GM21717 (cell line): ENCODE data around the gene AKR1C8.
"Not testable (repeated sequence)": the region's sequence is repeated elsewhere in the genome, so short reads cannot be mapped to it uniquely, and the experiment has no call there.

ENCODE experiments used
- ATAC-seq: cut with Tn5 transposase; IDR thresholded peaks from one replicate; pipeline ENCODE4 v1.9.1; 2021; ENCODE audit warnings: mild to moderate bottlenecking, moderate library complexity; ENCODE audit not compliant: unreplicated experiment

Gene AKR1C8

GRCh38 chr10:5168897-5169420, 16.0 kb downstream of the AKR1C8 start:
- ATAC-seq = no peak

- ATAC-seq = no peak
Measured at GRCh38 chr10:5165738-5166137, 19.2 kb downstream of the AKR1C8 start.

- no peak for ATAC-seq
Measured at GRCh38 chr10:5163487-5163886, 21.5 kb downstream of the AKR1C8 start.

- ATAC-seq = no peak
Measured at GRCh38 chr10:5159126-5159525, 25.8 kb downstream of the AKR1C8 start.

GRCh38 chr10:5157501-5157900, 27.4 kb downstream of the AKR1C8 start:
- ATAC-seq = no peak

GRCh38 chr10:5155951-5156350, 29.0 kb downstream of the AKR1C8 start:
- ATAC-seq = no peak

GRCh38 chr10:5151076-5151475, 33.9 kb downstream of the AKR1C8 start:
- ATAC-seq = no peak

GRCh38 chr10:5148678-5149032, 36.3 kb downstream of the AKR1C8 start:
- ATAC-seq = no peak

GRCh38 chr10:5147981-5148677, 36.8 kb downstream of the AKR1C8 start:
- no peak for ATAC-seq

- no peak for ATAC-seq
Measured at GRCh38 chr10:5147255-5147980, 37.5 kb downstream of the AKR1C8 start.

- ATAC-seq = no peak
Measured at GRCh38 chr10:5146920-5147254, 38.1 kb downstream of the AKR1C8 start.

- no peak for ATAC-seq
Measured at GRCh38 chr10:5143137-5143536, 41.8 kb downstream of the AKR1C8 start.

- no peak for ATAC-seq
Measured at GRCh38 chr10:5142199-5142598, 42.8 kb downstream of the AKR1C8 start.

- not testable (repeated sequence) for ATAC-seq
Measured at GRCh38 chr10:5137699-5138098, 47.3 kb downstream of the AKR1C8 start.

- no peak for ATAC-seq
Measured at GRCh38 chr10:5136468-5137087, 48.4 kb downstream of the AKR1C8 start.

GRCh38 chr10:5135581-5135980, 49.4 kb downstream of the AKR1C8 start:
- ATAC-seq = no peak

- no peak for ATAC-seq
Measured at GRCh38 chr10:5125315-5126044, 59.5 kb downstream of the AKR1C8 start.

GRCh38 chr10:5123886-5124285, 61.1 kb downstream of the AKR1C8 start:
- no peak for ATAC-seq

GRCh38 chr10:5119997-5120396, 65.0 kb downstream of the AKR1C8 start:
- not testable (repeated sequence) for ATAC-seq

GRCh38 chr10:5117026-5117425, 67.9 kb downstream of the AKR1C8 start:
- no peak for ATAC-seq

- no peak for ATAC-seq
Measured at GRCh38 chr10:5116621-5117020, 68.3 kb downstream of the AKR1C8 start.
